ENCODE data around the gene ANAPC1. TPM values are rescaled to one million over a fixed set of nuclear protein-coding genes. Genes with fewer than 3 reads are reported as not detected.
"Not testable (repeated sequence)": the region's sequence is repeated elsewhere in the genome, so short reads cannot be mapped to it uniquely, and the experiment has no call there.

The ANAPC1 gene
- total RNA-seq, 1 donor from 2014 or later, result 44.3 TPM

GRCh38 chr2:111812970-111813622 lies 70.9 kb downstream of the ANAPC1 start:
- H3K4me1 Mint-ChIP-seq (ENCODE audit: unreplicated experiment); H3K36me3 Mint-ChIP-seq (ENCODE audit: low read depth, unreplicated experiment); H3K27ac Mint-ChIP-seq (ENCODE audit: unreplicated experiment); H3K9me3 Mint-ChIP-seq (ENCODE audit: unreplicated experiment); H3K27me3 Mint-ChIP-seq (ENCODE audit: unreplicated experiment); H3K4me3 Mint-ChIP-seq (ENCODE audit: unreplicated experiment): not testable (repeated sequence)
- DNase-seq (ENCODE audit: low spot score), result peak; percentile 21
- peak; percentile 17 for TF ChIP-seq CTCF (IDR thresholded peaks at IDR 0.05; ENCODE audit: unreplicated experiment)

GRCh38 chr2:111790633-111791032 lies 93.4 kb downstream of the ANAPC1 start:
- not testable (repeated sequence) for DNase-seq (ENCODE audit: low spot score); H3K9me3 Mint-ChIP-seq (ENCODE audit: unreplicated experiment); H3K36me3 Mint-ChIP-seq (ENCODE audit: low read depth, unreplicated experiment); H3K27ac Mint-ChIP-seq (ENCODE audit: unreplicated experiment); H3K4me3 Mint-ChIP-seq (ENCODE audit: unreplicated experiment); H3K27me3 Mint-ChIP-seq (ENCODE audit: unreplicated experiment); H3K4me1 Mint-ChIP-seq (ENCODE audit: unreplicated experiment)

- H3K9me3 Mint-ChIP-seq (ENCODE audit: unreplicated experiment); H3K36me3 Mint-ChIP-seq (ENCODE audit: low read depth, unreplicated experiment); H3K27me3 Mint-ChIP-seq (ENCODE audit: unreplicated experiment); DNase-seq (ENCODE audit: low spot score); H3K27ac Mint-ChIP-seq (ENCODE audit: unreplicated experiment); H3K4me3 Mint-ChIP-seq (ENCODE audit: unreplicated experiment); H3K4me1 Mint-ChIP-seq (ENCODE audit: unreplicated experiment): not testable (repeated sequence)
These were observed 99.9 kb downstream of the ANAPC1 start for GRCh38 chr2:111784081-111784480.

- not testable (repeated sequence) for H3K27me3 Mint-ChIP-seq (ENCODE audit: unreplicated experiment); H3K36me3 Mint-ChIP-seq (ENCODE audit: low read depth, unreplicated experiment); H3K4me1 Mint-ChIP-seq (ENCODE audit: unreplicated experiment); H3K27ac Mint-ChIP-seq (ENCODE audit: unreplicated experiment); DNase-seq (ENCODE audit: low spot score); H3K9me3 Mint-ChIP-seq (ENCODE audit: unreplicated experiment); H3K4me3 Mint-ChIP-seq (ENCODE audit: unreplicated experiment)
These were observed 101.8 kb downstream of the ANAPC1 start for GRCh38 chr2:111782195-111782594.

GRCh38 chr2:111781443-111782094 lies 102.4 kb downstream of the ANAPC1 start:
- not testable (repeated sequence) for H3K4me1 Mint-ChIP-seq (ENCODE audit: unreplicated experiment); H3K27me3 Mint-ChIP-seq (ENCODE audit: unreplicated experiment); H3K4me3 Mint-ChIP-seq (ENCODE audit: unreplicated experiment); H3K27ac Mint-ChIP-seq (ENCODE audit: unreplicated experiment); DNase-seq (ENCODE audit: low spot score); H3K36me3 Mint-ChIP-seq (ENCODE audit: low read depth, unreplicated experiment); H3K9me3 Mint-ChIP-seq (ENCODE audit: unreplicated experiment)

GRCh38 chr2:111777155-111777554 lies 106.8 kb downstream of the ANAPC1 start:
- not testable (repeated sequence) for H3K9me3 Mint-ChIP-seq (ENCODE audit: unreplicated experiment); H3K4me1 Mint-ChIP-seq (ENCODE audit: unreplicated experiment); H3K36me3 Mint-ChIP-seq (ENCODE audit: low read depth, unreplicated experiment); DNase-seq (ENCODE audit: low spot score); H3K4me3 Mint-ChIP-seq (ENCODE audit: unreplicated experiment); H3K27me3 Mint-ChIP-seq (ENCODE audit: unreplicated experiment)
- H3K27ac Mint-ChIP-seq (ENCODE audit: unreplicated experiment), result peak overlapping the region; percentile 72

GRCh38 chr2:111776296-111776695 lies 107.7 kb downstream of the ANAPC1 start:
- not testable (repeated sequence) for H3K27ac Mint-ChIP-seq (ENCODE audit: unreplicated experiment); H3K27me3 Mint-ChIP-seq (ENCODE audit: unreplicated experiment); H3K36me3 Mint-ChIP-seq (ENCODE audit: low read depth, unreplicated experiment); H3K9me3 Mint-ChIP-seq (ENCODE audit: unreplicated experiment); H3K4me1 Mint-ChIP-seq (ENCODE audit: unreplicated experiment); H3K4me3 Mint-ChIP-seq (ENCODE audit: unreplicated experiment); DNase-seq (ENCODE audit: low spot score)

- DNase-seq (ENCODE audit: low spot score); H3K36me3 Mint-ChIP-seq (ENCODE audit: low read depth, unreplicated experiment); H3K27ac Mint-ChIP-seq (ENCODE audit: unreplicated experiment); H3K4me1 Mint-ChIP-seq (ENCODE audit: unreplicated experiment); H3K4me3 Mint-ChIP-seq (ENCODE audit: unreplicated experiment); H3K27me3 Mint-ChIP-seq (ENCODE audit: unreplicated experiment); H3K9me3 Mint-ChIP-seq (ENCODE audit: unreplicated experiment): not testable (repeated sequence)
- peak; percentile 14 for TF ChIP-seq CTCF (IDR thresholded peaks at IDR 0.05; ENCODE audit: unreplicated experiment)
These were observed 111.8 kb downstream of the ANAPC1 start for GRCh38 chr2:111772180-111772579.

- not testable (repeated sequence) for H3K4me3 Mint-ChIP-seq (ENCODE audit: unreplicated experiment); DNase-seq (ENCODE audit: low spot score); H3K36me3 Mint-ChIP-seq (ENCODE audit: low read depth, unreplicated experiment); H3K9me3 Mint-ChIP-seq (ENCODE audit: unreplicated experiment); H3K27ac Mint-ChIP-seq (ENCODE audit: unreplicated experiment); H3K27me3 Mint-ChIP-seq (ENCODE audit: unreplicated experiment); H3K4me1 Mint-ChIP-seq (ENCODE audit: unreplicated experiment)
These were observed 112.9 kb downstream of the ANAPC1 start for GRCh38 chr2:111770916-111771658.
